Activated CD4-positive, CD25-positive, alpha-beta regulatory T cell (primary cell): Measurements from ENCODE around the gene LRRTM3.

Source experiments
- DNase-seq, 4 experiments: peaks; one replicate each; lab custom pipeline; 2025; lab: John Stamatoyannopoulos, UW

Gene LRRTM3

GRCh38 chr10:67022099-67022498 lies 96.3 kb downstream of the LRRTM3 start:
- DNase-seq, result no peak

- DNase-seq, result no peak
These were observed 108.0 kb downstream of the LRRTM3 start for GRCh38 chr10:67033878-67034277.

GRCh38 chr10:67036808-67037207 lies 111.0 kb downstream of the LRRTM3 start:
- DNase-seq, result no peak

GRCh38 chr10:67043041-67043440 lies 117.2 kb downstream of the LRRTM3 start:
- no peak for DNase-seq

GRCh38 chr10:67045404-67045803 lies 119.6 kb downstream of the LRRTM3 start:
- no peak for DNase-seq

GRCh38 chr10:67046507-67046906 lies 120.7 kb downstream of the LRRTM3 start:
- no peak for DNase-seq

GRCh38 chr10:67049988-67050387 lies 124.2 kb downstream of the LRRTM3 start:
- no peak for DNase-seq

GRCh38 chr10:67050415-67050814 lies 124.6 kb downstream of the LRRTM3 start:
- DNase-seq, result no peak

- DNase-seq, result no peak
These were observed 146.8 kb downstream of the LRRTM3 start for GRCh38 chr10:67072654-67073053.

- no peak for DNase-seq
These were observed 149.7 kb downstream of the LRRTM3 start for GRCh38 chr10:67075491-67075971.

GRCh38 chr10:67076144-67076543 lies 150.3 kb downstream of the LRRTM3 start:
- DNase-seq, result no peak

- no peak for DNase-seq
These were observed 151.5 kb downstream of the LRRTM3 start for GRCh38 chr10:67077376-67077775.

- DNase-seq, result no peak
These were observed 153.3 kb downstream of the LRRTM3 start for GRCh38 chr10:67079126-67079525.

GRCh38 chr10:67086327-67087134 lies 160.7 kb downstream of the LRRTM3 start:
- DNase-seq, result no peak

- no peak for DNase-seq
These were observed 161.2 kb downstream of the LRRTM3 start for GRCh38 chr10:67087135-67087425.

- DNase-seq, result no peak
These were observed 162.2 kb downstream of the LRRTM3 start for GRCh38 chr10:67088036-67088435.

GRCh38 chr10:67095531-67095930 lies 169.7 kb downstream of the LRRTM3 start:
- no peak for DNase-seq

- DNase-seq, result no peak
These were observed 172.6 kb downstream of the LRRTM3 start for GRCh38 chr10:67098461-67098860.

- DNase-seq, result no peak
These were observed 175.1 kb downstream of the LRRTM3 start for GRCh38 chr10:67100951-67101350.

GRCh38 chr10:67107670-67108069 lies 181.8 kb downstream of the LRRTM3 start:
- no peak for DNase-seq

- no peak for DNase-seq
These were observed 184.4 kb downstream of the LRRTM3 start for GRCh38 chr10:67110286-67110685.

GRCh38 chr10:67112765-67113164 lies 186.9 kb downstream of the LRRTM3 start:
- no peak for DNase-seq

- DNase-seq, result no peak
These were observed 189.1 kb downstream of the LRRTM3 start for GRCh38 chr10:67114945-67115344.

GRCh38 chr10:67115972-67116371 lies 190.1 kb downstream of the LRRTM3 start:
- no peak for DNase-seq
